Natural killer cell treated with Interleukin-12 subunit alpha and Interleukin-12 subunit beta and Interleukin-15 and Interleukin-18, amount 100 ng/mL, for 72 hours (primary cell): Measurements from ENCODE around the gene SNX1. TPM values are rescaled to one million over a fixed set of nuclear protein-coding genes. Genes with fewer than 3 reads are reported as not detected.
"Not testable (repeated sequence)": the region's sequence is repeated elsewhere in the genome, so short reads cannot be mapped to it uniquely, and the experiment has no call there.

Source experiments
- ATAC-seq, 2 donors: fragments of 150-1000 bp; cut with Tn5 transposase in 1 of 2; sonication (Bioruptor Pico), chemical (Tn5 transposase) in 1 of 2; 2 replicates each; pipeline ENCODE4 v1.10.0; 2021
- DNase-seq: peaks from one replicate; pipeline ENCODE4 v3.0.0; 2022; ENCODE audit warnings: low spot score
- H3K27ac Mint-ChIP-seq, 2 donors: 1 replicate in 1 of 2; 2 replicates in 1 of 2; pipeline ENCODE4 v1.8.0; 2022; ENCODE audit warnings: mixed read lengths in 2 of 2, mild to moderate bottlenecking in 1 of 2, moderate library complexity in 1 of 2
- H3K27me3 Mint-ChIP-seq, 2 donors: 1 replicate in 1 of 2; 2 replicates in 1 of 2; pipeline ENCODE4 v1.8.0; 2022; ENCODE audit warnings: mixed read lengths in 2 of 2
- H3K36me3 Mint-ChIP-seq: one replicate; pipeline ENCODE4 v1.8.0; 2022; ENCODE audit warnings: mixed read lengths
- H3K4me1 Mint-ChIP-seq, 2 donors: 1 replicate in 1 of 2; 2 replicates in 1 of 2; pipeline ENCODE4 v1.8.0; 2022; ENCODE audit warnings: low read depth in 2 of 2, mixed read lengths in 2 of 2, mild to moderate bottlenecking in 1 of 2
- H3K4me3 Mint-ChIP-seq: one replicate; pipeline ENCODE4 v1.8.0; 2022; ENCODE audit warnings: mixed read lengths
- H3K9me3 Mint-ChIP-seq: 2 replicates; pipeline ENCODE4 v1.8.0; 2022; ENCODE audit warnings: mixed read lengths
- total RNA-seq, 2 donors: library from RNA; stranded (reverse); gene quantifications; one replicate each; pipeline ENCODE4 v1.2.3, GENCODE V29; 2022

SNX1 gene
- total RNA-seq, 2 donors from 2014 or later, result 119 to 132 TPM

DNA sequence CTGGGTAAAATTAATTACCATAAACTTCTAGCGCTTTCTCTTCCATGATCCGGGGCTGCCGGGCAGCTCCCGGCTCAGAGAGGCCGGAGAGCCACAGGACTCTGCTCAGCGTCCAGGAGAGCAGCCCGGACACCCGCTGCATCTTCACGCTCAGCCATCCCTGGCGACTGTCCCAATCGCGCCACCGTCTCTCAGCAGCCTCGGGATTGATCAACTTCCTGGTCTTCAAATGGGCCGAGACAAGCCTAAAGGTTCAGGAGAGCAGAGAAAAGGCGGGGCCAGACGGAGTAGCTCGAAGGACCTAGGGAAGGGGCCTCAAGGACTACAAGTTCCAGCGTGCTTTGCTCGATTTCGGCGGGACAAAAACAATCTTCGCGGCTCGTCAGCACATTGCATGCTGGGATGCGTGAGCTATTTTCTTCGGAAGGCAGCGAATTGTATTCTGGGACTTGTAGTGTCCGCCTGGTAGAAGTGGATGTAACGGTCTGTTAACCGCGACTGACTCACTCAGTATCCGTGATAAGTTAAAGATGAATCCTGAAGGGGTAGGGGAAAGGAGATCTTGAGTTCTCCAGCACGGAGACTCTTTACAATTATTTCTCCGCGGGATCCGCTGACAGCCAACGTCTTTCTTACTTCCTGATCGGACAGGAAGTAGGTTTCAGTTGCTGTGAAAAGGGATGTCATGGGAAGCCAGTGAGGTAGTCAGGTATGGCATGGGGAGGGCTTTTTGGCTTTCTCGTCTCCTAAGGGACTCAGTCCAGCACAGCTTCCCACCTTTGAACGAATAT is 2.0 kb upstream of the SNX1 start, which contains the start of gene CIAO2A:
Gene CIAO2A (minus strand): TSS at position 212 of the 791 bp plus-strand sequence. CDS start 70 bp downstream, at position 142.
- peak; percentile 96 for DNase-seq
- Mint-ChIP-seq H3K9me3 (no peaks in the 10 kb centered on the region), H3K27ac (peak within 1 kb of the TSS; percentile 99), H3K4me1 (peaks cover 57 to 61% of the 10 kb centered on the region in 2 donors), H3K36me3 (peaks cover 11% of the 10 kb centered on the region), H3K4me3 (peak within 1 kb of the TSS; percentile 100), H3K27me3 (no peaks in the 10 kb centered on the region)
- ATAC-seq, result peak; percentile 89 to 92

DNA sequence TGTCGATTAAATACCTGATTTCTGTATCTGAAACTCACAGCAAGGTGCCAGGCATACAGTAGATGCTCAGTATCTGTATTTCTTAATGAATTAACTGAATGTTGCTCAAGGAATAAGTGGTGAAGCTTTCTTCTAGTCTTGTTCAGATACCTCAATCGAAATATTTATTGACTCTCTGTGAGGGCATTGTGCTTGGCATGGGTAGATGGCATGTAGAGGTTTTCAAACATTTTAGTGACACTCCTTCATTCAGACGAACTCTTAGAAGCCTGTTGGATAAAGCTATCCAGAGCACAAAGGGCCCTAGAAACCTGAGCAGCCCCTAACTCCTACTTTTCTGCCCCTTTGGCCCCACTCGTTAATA is 369 bp upstream of the SNX1 start:
- Mint-ChIP-seq H3K36me3 (peaks cover 4% of the 10 kb centered on the region), H3K9me3 (no peaks in the 10 kb centered on the region), H3K4me3 (peak overlapping the region; percentile 100), H3K27me3 (no peaks in the 10 kb centered on the region), H3K27ac (peak overlapping the region; percentile 99), H3K4me1 (peaks cover 54 to 57% of the 10 kb centered on the region in 2 donors)
- no peak for ATAC-seq
- no peak for DNase-seq

DNA sequence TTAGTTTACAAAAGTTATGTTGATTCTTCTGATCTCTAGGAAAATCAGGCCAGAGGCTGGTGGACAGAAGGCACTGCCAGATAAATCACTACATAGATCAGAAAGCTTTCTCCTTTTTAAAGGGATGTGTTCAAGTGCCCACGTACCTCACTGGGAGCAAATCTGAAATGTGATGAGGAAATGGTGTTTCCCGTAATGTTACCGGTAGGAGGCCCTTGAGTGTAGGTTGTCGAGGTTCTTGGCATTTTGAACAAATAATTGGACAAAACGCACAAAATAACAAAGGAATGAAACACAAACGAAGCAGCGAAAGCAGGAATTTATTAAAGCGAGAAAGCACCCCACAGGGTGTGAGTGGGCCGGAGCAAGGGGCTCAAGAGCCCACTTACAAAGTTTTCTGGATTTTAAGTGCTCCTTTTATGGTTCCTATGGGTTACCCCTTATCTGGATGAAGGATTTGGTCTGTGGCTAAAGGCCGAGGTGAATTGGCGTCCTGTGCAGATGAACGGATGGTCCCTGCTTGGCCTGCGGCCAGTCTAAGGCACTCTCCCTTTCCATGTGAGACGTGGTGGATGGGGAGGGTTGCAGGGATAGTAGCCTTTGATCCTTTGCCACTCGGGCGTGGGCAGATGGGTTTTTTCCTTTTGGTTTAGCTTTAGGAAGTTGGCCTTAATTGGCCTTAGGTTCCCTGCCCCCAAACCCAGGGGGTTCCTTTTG is 1.0 kb downstream of the SNX1 start:
- H3K36me3 Mint-ChIP-seq, result no peaks in the 10 kb centered on the region
- peak overlapping the region; percentile 100 for H3K4me3 Mint-ChIP-seq
- H3K9me3 Mint-ChIP-seq, result no peaks in the 10 kb centered on the region
- H3K27ac Mint-ChIP-seq, result peak overlapping the region; percentile 99
- DNase-seq, result no peak
- no peak for ATAC-seq
- H3K4me1 Mint-ChIP-seq, result peaks cover 50 to 51% of the 10 kb centered on the region in 2 donors
- H3K27me3 Mint-ChIP-seq, result no peaks in the 10 kb centered on the region

DNA sequence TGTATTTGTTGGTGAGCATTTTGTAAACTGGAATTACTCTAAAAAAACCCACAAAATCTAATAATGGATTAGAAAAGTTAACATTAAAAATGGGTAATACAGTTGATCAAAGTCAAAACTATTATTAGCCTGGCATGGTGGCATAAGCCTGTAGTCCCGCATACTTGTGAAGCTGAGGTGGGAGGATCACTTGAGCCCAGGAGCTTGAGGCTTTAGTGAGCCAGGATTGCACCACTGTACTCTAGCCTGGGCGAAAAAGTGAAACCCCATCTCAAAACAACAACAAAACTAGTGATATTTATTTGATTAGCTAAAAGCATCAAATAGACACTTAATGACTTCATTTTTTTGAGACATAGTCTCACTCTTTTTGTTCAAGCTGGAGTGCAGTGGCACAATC is 3.6 kb downstream of the SNX1 start:
- Mint-ChIP-seq H3K9me3 (no peaks in the 10 kb centered on the region), H3K27ac (no peak overlapping the region), H3K27me3 (no peaks in the 10 kb centered on the region), H3K36me3 (no peaks in the 10 kb centered on the region), H3K4me3 (no peak overlapping the region), H3K4me1 (peaks cover 30 to 35% of the 10 kb centered on the region in 2 donors)
- DNase-seq, result no peak
- no peak for ATAC-seq

DNA sequence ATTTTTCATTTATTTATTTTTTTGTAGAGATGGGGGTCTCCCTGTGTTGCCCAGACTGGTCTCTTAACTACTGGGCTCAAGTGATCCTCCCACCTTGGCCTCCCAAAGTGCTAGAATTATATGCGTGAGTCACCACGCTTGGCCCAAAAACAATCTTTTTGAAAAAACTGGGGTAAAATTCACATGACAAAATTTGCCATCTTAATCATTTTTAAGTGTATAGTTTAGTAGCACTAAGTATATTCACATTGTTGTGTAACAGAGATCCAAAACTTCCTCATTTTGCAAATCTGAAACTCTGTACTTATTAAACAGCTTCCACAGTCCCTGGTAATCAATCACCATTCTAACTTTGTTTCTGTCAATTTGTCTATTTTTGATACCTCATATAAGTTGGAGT is 5.2 kb downstream of the SNX1 start:
- no peaks in the 10 kb centered on the region for H3K27me3 Mint-ChIP-seq

DNA sequence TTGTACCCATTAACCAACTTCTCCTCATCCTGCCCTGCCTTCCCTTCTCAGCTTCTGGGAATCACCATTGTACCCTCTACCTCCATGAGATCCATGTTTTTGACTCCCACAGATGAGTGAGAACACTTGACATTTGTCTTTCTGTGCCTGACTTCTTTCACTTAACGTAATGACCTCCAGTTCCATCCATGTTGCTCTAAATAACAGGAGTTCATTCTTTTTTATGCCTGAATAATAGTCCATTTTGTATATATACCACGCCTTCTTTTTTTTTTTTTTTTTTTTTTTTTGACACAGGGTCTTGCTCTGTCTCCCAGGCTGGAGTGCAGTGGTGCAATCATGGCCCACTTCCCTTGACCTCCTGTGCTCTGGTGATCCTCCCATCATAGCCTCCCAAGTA is 6.7 kb downstream of the SNX1 start:
- H3K4me1 Mint-ChIP-seq, result peaks cover 23 to 25% of the 10 kb centered on the region in 2 donors
- H3K9me3 Mint-ChIP-seq, result no peaks in the 10 kb centered on the region
- H3K27ac Mint-ChIP-seq, result no peak overlapping the region
- ATAC-seq, result no peak
- no peak for DNase-seq
- H3K4me3 Mint-ChIP-seq, result no peak overlapping the region
- no peaks in the 10 kb centered on the region for H3K36me3 Mint-ChIP-seq
- H3K27me3 Mint-ChIP-seq, result no peaks in the 10 kb centered on the region

More for the DNA sequence above, 5.2 kb downstream of the SNX1 start:
- DNase-seq (no peak), ATAC-seq (no peak)
- H3K36me3 Mint-ChIP-seq, result no peaks in the 10 kb centered on the region
- H3K4me3 Mint-ChIP-seq, result no peak overlapping the region
- peaks cover 21 to 26% of the 10 kb centered on the region in 2 donors for H3K4me1 Mint-ChIP-seq
- no peak overlapping the region for H3K27ac Mint-ChIP-seq
- no peaks in the 10 kb centered on the region for H3K9me3 Mint-ChIP-seq

DNA sequence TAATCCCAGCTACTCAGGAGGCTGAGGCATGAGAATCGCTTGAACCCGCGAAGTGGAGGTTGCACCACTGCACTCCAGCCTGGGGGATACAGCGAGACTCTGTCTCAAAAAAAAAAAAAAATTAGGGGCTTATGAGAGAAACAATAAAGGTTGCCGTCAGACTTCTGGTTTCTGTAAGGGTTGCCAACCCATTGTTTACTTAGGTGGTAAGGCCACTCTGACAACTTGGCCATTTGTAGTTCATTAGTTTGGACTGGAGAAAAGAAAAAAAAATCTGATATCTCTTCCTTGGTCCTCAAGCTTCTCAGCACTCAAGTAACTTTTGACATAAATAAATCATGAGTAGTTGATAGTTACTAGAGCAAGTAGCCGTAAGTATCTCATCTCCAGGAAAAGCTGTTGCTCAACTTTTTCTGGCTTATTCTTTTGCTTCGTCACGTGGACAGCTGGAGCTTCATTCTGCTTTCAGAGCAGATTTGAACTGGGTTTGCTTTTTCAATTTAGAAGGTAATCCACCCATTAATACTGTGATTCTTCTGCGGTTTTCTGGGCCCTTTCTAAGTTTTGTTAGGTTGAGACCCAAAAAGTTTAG is 9.4 kb downstream of the SNX1 start:
- Mint-ChIP-seq H3K4me3 (no peak overlapping the region), H3K36me3 (no peaks in the 10 kb centered on the region), H3K27me3 (no peaks in the 10 kb centered on the region), H3K27ac (no peak overlapping the region), H3K9me3 (no peaks in the 10 kb centered on the region), H3K4me1 (peaks cover 24 to 28% of the 10 kb centered on the region in 2 donors)
- no peak for ATAC-seq
- no peak for DNase-seq

DNA sequence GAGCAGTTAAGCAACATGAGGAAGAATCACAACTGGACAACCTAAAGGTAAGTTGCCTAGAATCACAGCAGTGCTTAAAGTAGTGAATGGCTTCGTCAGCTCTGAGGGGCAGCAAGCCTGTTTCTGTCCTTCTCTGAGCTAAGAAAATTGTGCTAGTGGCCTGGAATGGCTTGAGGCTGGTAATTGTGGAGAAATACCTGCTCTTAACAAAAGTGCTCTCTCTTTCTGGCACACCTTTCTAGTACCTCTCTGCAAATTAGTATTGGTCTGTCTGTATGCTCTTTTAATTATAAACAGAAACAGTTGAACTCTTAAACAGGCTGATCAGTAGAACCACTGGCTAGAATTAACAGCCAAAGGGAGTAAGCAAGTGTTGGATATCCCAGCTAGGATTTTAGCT is 11.6 kb downstream of the SNX1 start:
- Mint-ChIP-seq H3K27ac (no peak overlapping the region), H3K4me1 (peaks cover 38 to 41% of the 10 kb centered on the region in 2 donors), H3K27me3 (no peaks in the 10 kb centered on the region), H3K36me3 (no peaks in the 10 kb centered on the region), H3K9me3 (no peaks in the 10 kb centered on the region), H3K4me3 (no peak overlapping the region)
- no peak for DNase-seq
- ATAC-seq, result no peak

DNA sequence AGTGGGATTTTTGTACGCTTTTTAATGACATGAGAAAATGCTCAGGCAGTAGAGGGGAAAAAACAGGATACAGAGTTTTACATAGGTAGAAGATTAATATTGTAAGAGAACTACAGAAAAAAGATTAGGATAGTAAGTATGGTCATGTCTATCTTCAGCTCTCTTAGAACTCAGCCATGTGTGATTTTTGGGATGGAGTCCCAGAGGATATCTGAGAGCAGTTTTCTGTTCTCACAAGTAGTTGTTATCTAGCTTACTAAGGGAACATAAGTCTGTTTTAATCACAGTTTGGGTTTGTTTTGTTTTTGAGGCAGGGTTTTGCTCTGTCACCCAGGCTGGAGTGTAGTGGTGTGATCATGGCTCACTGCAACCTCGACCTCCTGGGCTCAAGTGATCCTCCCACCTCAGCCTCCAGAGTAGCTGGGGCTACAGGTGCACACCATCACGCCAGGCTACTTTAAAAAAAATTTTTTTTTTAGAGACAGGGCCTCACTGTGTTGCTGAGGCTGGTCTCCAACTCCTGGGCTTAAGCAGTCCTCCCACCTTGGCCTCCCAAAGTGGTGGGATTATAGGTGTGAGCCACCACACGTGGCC is 14.4 kb downstream of the SNX1 start:
- ATAC-seq, result not testable (repeated sequence)
- peak overlapping the region; percentile 63 to 64 for H3K27ac Mint-ChIP-seq

DNA sequence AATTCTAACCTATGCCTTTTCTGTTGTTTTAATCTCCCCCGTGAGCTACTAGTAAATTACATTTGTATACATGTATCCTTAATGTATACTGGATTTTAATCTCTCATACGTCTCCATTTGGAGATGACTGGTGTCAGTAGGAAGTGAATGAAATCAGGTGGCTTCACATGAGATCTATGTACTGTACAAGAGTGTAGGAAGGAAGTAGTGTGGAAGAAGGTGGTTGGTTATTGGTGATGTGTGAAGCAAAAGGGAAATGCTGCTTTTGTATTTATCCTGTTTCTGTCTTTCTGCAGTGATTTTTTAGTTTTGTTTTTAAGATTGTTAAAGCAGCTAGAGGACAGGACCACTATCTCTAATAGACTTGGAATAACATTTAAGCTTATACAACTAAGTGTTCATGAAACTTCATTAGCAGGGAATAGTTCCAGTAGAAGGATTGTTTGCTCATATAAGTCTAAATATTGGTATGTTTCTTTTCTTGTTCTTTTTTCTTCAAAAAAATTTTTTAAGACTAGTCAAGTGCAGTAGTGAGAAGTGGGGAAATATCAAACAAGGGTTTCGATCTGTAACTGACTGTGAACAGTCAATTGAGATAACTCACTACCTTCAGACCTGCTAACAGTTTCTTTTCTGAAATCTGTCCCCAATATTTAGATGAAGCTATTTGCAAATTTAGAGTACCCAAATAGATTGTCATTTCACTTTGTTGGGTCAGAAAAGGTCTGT is 15.3 kb downstream of the SNX1 start:
- Mint-ChIP-seq H3K4me3 (peak overlapping the region; percentile 38), H3K4me1 (peaks cover 41 to 42% of the 10 kb centered on the region in 2 donors), H3K36me3 (peaks cover 21% of the 10 kb centered on the region), H3K27ac (peak overlapping the region; percentile 63 to 64), H3K9me3 (no peaks in the 10 kb centered on the region), H3K27me3 (no peaks in the 10 kb centered on the region)
- no peak for DNase-seq
- ATAC-seq, result peak in 1 of 2 donors; percentile 68

More for the DNA sequence above, 14.4 kb downstream of the SNX1 start:
- peaks cover 21% of the 10 kb centered on the region for H3K36me3 Mint-ChIP-seq
- not testable (repeated sequence) for DNase-seq, H3K9me3 Mint-ChIP-seq, H3K27me3 Mint-ChIP-seq, H3K4me3 Mint-ChIP-seq
- peaks cover 42 to 44% of the 10 kb centered on the region in 2 donors for H3K4me1 Mint-ChIP-seq

DNA sequence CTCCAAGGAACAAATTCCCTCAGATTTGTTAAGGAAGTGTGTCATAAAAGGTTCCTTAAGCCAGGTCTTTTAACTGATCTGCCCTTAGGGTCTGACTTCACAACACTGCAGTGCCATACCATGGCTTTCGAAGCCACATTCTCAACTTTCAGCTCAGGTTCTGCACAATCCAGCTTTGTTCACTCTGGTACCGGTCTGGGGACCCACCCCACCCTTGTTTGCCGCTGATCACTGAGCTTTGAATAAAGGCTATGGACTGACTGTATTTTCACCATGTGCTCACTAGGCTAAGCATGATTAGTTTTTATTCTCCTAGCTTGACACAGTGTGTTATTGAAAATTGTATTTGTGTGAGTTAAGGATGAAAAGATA is 15.9 kb downstream of the SNX1 start:
- H3K4me3 Mint-ChIP-seq, result no peak overlapping the region
- peaks cover 21% of the 10 kb centered on the region for H3K36me3 Mint-ChIP-seq
- ATAC-seq, result no peak
- no peak for DNase-seq
- H3K27ac Mint-ChIP-seq, result peak overlapping the region; percentile 2 to 62
- H3K27me3 Mint-ChIP-seq, result no peaks in the 10 kb centered on the region
- no peaks in the 10 kb centered on the region for H3K9me3 Mint-ChIP-seq
- H3K4me1 Mint-ChIP-seq, result peaks cover 36% of the 10 kb centered on the region in 2 donors

DNA sequence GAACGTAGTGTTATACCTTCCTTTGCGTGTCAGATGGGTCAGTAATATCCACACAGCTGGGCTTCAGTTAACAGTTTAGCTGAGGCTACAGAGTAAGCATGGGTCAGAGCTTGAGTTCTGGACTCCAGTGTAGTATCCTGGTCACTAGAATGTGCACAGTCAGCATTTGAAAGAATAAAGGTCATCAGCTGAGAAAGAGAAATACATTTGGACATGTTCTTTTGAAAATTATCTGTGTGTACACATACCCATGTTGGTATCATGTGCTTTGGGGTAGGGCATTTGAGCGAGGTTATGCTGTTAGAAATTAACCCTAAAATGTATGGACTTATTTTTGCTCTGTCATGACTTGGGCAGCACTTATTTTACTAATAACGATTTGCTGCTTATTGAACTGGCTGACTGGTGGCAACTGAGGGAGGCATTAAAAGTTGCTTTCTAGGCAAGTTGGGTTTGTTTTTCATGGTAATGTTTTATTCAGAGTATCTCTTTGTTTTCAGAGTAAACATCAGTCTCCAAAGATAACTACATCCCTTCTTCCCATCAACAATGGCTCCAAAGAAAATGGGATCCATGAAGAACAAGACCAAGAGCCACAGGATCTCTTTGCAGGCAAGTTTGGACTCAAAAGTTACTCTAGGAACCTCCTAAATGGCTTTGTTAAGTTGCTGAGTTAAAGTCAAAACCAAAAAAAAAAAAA is 16.4 kb downstream of the SNX1 start:
- ATAC-seq (no peak), DNase-seq (no peak)
- Mint-ChIP-seq H3K9me3 (no peaks in the 10 kb centered on the region), H3K27ac (peak overlapping the region; percentile 2 to 62), H3K27me3 (no peaks in the 10 kb centered on the region), H3K4me3 (no peak overlapping the region), H3K4me1 (peaks cover 31% of the 10 kb centered on the region in 2 donors), H3K36me3 (peaks cover 21% of the 10 kb centered on the region)

DNA sequence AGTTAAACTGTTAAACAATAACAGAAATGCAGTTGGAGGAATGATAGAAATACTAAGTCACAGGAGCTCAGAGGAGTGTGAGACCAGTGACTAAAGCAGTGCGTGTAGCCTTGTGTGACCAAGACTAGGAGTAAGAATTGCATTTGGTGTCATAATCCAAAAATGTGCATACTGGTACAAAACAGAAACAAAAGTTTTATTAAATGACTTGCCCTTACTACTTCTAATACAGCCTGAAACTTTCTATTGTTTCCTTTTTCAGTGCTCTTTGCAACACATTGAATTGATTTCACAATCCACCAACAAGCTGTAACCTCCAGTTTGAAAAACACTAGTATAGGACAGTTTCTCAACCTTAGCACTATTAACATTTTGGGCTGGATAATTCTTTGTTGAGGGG is 17.1 kb downstream of the SNX1 start:
- Mint-ChIP-seq H3K4me3 (no peak overlapping the region), H3K9me3 (no peaks in the 10 kb centered on the region), H3K27me3 (no peaks in the 10 kb centered on the region), H3K27ac (peak overlapping the region; percentile 2 to 62), H3K4me1 (peaks cover 34 to 35% of the 10 kb centered on the region in 2 donors), H3K36me3 (peaks cover 23% of the 10 kb centered on the region)
- peak; percentile 73 to 79 for ATAC-seq
- DNase-seq, result no peak
